ENCODE data around the gene TCEA3.
A peak's percentile ranks its signal among the peaks of the same experiment; 100 is the strongest.
"Not testable (repeated sequence)": the region's sequence is repeated elsewhere in the genome, so short reads cannot be mapped to it uniquely, and the experiment has no call there.

TCEA3 gene

DNA sequence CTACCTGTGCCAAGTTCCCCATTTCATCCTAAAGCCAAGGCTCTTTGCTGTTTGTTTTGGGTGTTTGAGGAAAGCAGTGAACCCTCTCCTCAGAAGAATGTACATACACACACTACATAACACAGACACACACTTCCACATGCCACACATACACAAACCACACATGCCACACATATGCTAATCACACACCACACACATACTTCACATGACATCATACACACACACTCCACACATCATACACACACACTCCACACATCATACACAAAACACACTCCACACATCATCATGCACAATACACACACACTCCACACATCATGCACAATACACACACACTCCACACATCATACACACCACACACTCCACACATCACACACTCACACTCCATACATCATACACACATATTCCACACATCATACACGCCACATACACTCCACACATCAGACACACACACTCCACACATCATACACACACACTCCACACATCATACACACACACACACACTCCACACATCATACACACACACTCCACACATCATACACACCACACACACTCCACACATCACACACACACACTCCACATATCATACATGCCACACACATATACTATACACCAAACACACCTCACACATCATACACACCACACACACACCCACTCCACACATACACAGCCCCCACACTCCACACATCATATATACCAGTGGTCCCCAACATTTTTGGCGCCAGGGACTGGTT, 32.3 kb downstream of the TCEA3 start:
- DNase-seq (ENCODE audit: low spot score), result no peak

DNA sequence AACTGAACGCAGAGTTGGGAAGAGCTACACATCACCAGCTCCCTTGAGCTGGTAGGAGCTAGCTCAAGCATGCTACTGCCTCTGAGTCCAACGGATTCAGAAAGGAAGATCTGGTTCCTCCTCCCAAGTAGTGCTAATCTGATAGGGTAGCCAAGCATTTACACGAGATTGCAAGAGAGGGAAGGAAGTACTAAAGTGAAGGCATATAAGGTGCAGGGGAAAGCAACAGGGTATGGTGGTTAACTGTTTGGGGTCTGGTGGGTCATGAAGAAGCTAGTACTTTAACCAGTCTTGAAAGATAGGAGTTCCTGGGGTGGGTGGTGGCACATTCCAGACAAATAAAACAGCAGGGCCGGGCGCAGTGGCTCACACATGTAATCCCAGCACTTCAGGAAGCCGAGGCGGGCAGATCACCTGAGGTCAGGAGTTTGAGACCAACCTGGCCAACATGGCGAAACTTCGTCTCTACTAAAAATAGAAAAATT, 34.7 kb downstream of the TCEA3 start:
- DNase-seq (ENCODE audit: low spot score), result no peak

DNA sequence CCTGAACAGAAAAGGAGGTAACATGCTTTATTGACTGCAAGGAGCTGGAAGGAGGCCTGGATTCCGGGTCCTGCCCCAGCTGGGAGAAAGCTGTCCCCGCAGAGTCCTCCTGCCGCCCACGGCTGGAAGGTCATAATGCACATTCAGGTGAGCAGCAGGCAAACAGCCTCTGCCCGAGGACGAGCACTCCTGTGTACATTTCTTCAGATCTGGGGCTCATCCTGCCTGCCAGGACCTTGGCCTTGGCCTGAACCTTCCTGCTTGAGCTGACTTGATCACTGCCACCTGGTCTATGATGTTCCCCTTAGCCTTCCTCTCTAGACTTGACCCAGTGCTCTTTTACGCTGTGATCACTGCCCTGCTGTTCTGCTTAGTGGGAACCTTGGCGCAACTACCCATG, 37.1 kb downstream of the TCEA3 start:
- no peak for DNase-seq (ENCODE audit: low spot score)

DNA sequence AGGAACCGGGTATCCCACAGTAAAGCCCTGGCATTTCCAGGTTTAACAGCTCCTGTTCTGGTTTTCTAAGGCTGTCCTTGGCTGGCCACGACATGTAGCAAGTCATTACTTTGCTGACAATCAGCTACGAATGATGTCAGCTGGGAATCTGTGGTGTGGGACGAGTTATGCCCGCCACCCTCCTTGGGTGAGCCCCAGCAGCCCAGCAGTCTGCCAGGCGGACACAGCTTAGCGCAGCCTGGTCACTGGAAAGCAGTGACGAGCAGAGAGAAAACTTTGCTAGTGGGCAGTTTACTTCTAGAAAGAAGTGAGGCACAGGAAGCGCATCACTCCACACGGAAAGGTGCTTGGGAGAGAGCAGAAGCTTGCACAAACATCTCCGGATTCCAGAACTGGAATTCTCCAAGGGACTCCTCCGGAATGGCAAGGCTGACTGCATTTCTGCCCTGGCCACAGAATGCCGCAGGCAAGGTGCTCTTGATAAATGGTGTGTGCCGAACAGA, 39.4 kb downstream of the TCEA3 start:
- no peak for DNase-seq (ENCODE audit: low spot score)

DNA sequence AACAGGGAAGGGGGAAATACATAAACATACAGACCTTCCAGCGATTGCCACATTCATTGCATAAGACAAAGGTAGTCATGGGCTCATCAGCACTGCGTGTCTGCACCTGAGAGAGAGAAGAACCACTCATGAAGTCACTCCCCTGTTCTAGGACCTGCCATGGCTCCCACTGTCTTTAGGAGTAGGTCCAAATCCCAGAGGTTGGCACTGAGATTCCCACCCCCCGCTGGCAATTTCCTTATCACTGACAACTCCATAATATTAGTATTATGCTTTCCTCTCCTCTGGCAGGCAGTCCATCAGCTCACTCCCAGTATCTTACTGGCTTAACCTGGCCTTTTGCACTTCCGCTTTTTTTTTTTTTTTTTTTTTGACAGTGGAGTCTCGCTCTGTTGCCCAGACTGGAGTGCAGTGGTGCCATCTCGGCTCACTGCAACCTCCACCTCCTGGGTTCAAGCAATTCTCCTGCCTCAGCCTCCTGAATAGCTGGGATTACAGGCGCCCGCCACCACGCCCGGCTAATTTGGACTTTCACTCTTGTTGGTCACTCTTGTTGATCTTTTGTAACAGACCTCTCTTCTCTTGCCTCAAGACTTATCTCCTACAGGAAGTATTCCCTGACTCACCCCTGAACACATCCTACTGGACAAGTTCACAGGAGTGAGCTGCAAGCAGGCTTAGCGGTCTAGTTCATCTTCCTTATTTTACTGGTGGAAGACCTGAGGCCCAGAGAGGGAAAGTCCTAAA, 40.1 kb downstream of the TCEA3 start:
- no peak for DNase-seq (ENCODE audit: low spot score)

DNA sequence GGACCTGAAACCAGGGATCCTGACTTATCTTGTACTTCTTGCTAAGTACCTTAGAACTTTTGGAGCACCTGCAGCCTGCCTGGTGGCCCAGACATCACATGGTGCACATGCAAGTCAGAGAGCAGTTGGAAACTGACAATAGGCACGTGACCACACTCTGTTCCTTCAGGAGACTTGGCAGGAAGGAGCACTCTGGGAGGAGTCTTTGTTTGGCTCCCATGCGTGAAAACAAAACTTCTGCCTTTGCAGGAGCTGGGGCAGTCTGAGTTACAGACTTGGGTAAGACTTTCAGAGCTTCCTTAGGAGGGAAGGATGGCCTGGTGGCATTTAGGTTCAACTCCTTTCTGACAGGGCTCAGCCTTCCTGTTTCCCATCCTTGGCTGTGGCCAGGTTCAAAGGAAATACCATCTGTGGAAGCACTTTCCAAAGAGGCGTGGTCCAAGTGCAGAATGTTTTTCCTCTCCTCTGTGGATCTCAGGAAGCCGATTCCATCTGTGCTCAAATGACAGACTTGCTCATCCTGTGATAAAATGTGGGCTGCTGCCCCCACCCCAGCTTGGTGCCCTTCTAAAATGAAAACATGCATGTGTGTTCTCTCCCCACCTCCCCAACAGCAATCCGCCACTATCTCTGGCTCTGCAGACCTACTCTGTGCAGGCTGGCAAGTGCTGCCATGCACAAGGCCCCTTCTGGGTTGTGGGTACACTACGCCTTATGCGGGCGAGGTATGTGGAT, 40.8 kb downstream of the TCEA3 start:
- no peak for DNase-seq (ENCODE audit: low spot score)

DNA sequence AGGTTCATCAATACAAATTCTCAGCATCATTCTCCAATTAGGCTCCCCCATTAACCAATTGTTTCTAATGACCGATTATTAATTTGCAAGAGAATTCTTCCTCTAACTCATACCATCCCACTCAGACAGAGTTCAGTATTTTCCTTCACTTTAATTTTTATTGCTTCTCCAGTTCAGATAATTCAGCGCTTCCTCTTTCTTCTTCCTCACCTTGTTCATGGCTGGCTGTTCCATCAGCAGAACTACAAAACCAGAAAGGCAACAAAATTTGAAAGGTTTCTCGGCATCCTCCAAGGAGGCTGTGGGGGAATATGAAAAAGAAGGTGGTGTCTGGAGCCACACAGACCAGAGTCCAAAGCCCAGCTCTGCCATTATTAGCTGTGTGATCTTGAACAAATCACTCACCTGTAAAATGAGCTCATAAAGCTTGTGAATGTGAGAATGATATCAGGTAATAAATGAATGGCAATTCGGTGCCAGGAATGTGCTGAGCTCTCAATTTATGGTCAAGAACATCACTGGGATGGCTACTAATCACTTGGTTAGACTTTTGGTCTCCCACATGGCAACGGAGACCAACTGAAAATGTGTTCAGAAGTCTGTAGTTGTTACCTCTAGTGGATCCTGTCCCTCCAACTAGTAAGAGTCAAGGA, 43.2 kb downstream of the TCEA3 start:
- no peak for DNase-seq (ENCODE audit: low spot score)

DNA sequence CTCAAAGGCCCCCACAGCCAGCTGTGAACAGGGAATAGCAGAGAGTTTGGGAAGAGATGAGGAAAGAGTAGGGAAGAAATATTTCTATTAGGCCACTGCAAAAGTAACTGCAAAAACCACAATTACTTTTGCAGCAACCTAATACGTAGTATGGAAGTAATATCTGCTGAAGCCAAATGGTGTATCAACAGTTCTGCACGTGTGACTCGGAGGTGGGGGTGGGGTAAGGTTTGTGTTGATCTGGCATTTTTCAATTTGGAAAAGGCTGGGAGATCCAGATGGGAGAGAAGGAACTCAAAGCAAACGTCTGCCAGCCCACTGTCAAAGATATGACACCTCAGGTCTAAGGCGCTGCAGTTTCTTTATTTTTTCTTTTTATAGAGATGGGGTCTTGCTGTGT, 43.8 kb downstream of the TCEA3 start:
- no peak for DNase-seq (ENCODE audit: low spot score)

DNA sequence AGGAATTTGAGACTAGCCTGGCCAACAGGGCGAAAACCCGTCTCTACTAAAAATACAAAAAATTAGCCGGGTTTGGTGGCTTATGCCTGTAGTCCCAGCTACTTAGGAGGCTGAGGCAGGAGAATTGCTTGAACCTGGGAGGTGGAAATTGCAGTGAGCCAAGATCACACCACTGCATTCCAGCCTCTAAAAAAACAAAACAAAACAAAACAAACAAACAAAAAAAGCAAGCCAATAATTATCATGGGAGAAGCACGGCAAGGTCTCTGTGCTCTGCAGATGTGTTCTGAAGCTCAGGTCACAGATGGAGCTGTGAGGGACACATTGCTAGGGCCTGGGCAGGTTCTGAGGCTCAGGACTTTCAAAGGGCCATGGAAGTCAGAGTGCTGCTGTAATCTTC, 44.3 kb downstream of the TCEA3 start:
- not testable (repeated sequence) for DNase-seq (ENCODE audit: low spot score)

DNA sequence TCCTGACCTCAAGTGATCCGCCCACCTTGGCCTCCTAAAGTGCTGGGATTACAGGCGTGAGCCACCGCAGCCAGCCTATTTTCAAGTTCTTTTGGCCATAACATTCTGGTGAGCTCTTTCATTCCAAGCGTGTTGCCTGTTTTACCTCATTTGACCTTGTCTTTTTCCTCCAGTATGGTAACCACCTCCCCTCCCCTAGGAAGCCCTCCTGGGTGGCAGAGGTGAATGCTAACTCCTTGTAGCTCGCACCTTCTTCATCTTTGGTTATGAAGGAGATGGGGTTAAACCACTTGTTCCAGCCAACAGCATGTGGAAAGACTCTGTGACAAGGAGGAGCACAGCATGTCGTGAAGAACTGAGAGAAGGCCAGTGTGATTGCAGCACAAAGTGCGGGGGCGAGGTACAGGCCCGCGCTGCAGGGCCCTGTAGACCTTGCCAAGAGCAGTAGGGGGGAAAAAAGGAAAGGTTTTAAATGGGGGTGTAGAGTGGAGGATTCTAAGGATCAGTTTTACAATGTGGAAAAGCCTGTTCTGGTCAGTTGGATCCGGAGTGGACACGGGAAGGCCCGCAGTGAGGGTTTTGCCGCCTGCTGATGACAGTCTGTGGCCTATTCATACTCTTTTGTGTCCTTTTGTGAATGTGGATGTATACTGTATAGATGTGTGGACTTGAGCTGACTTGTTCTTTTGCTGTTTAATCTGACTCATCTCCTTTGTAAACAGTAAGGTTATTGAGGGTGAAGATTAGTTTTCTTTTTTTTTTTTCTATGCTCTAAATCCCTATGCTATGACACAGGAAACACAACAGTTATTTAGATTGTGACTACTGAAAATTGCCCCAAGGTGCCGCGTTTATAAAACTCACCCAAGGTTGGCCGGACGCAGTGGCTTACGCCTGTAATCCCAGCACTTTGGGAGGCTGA, 47.4 kb downstream of the TCEA3 start:
- no peak for DNase-seq (ENCODE audit: low spot score)

DNA sequence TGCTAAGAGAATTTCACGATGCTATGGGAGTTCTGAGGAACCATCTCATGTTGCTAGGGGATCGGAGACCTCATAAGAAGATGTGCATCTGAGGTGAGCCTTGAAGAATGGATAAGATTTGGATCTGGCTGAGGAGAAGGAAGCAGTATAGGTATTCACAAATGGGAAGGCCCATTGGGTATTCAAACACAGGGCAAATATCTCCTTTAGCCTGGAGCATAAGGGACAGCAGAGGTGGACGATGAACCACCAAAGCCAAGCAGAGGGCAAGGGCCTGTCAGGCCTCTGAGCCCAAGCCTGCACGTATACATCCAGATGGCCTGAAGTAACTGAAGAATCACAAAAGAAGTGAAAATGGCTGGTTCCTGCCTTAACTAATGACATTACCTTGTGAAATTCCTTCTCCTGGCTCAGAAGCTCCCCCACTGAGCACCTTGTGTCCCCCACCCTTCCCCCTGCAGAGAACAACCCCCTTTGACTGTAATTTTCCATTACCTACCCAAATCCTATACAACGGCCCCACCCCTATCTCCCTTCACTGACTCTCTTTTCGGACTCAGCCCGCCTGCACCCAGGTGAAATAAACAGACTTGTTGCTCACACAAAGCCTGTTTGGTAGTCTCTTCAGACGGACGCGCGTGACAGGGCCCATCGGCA, 50.3 kb downstream of the TCEA3 start:
- DNase-seq (ENCODE audit: low spot score), result not testable (repeated sequence)

DNA sequence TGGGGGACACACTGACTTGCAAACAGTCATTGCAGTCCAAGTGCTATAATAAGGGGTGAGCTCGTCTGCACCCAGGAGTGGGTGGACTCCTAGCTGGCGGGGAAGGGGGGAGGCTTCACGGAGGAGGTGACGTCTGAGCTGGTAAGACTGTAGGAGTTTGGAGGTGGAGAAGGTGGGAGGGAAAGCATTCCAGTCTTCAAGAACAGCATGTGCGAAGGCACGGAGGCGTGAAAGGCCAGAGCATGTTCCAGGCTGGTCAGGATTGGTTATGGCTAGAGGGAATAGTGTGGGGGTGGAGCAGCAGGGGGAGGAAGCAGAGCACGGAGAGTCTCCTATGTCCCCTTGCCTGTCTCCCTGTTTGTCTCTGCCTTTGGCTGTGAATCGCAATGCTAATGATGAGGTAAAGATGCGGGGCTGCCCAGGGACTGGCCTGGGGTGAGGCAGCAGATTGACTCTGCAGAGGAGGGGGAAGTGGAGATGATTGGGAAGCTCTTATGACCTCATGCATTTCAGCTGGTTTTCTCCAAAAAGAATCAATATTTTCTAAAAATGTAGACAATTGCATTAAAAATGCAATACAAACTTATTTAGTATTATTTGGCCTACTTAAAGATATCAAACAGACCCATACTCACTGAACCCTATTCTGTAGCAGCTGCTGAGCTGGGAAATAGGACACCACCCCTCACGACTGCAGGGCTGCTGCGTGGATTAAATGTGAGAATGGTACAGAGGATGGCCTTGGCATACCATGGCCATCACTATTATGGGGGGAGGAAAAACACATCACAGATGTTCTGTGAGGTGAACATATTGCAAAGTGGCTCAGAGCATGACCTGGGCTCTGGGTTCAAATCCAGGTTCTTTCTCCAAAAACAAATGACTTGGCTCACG, 52.3 kb downstream of the TCEA3 start:
- DNase-seq (ENCODE audit: low spot score), result no peak

DNA sequence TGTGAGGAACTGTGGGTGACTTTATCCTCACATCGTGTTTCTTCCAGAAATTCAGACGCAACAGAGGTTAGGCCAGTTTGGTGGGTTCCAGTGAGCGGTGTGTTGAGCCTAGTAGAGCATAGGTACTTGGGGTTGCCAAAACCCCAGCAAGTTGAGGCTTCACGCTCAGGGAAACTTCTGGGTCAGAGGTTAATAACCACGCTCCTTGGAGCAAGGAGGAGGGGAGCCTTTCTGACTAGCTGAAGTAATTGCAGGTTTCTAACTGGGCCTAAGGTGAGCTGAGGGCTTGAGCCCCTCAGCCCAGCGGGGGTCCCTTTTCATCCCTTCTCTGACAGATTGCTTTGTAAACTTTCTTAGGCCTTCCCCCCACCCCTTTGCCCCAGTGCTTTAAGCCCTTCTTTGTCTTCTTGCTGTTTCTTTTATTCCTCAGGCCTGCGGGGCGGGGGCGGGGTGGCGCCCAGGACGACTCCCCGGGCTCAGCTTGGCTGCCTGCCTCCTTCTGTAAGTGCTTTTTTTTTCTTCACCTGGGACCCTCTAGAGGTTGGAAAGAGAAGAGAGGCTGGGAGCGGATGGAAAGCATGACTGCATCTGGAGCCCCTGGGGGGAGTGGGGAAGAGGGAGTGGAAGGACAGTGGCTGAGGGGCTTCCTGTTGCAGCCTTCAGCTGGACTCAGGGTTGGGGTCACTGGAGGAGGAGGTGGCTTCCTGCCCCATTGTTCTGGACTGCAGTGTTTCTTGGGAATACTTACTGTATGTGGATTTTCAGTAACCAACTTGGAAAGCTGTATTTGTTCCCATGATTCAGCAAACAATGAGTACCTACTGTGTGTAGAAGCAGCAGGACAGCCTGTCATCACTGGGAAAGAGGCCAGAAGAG, 53.6 kb downstream of the TCEA3 start:
- DNase-seq (ENCODE audit: low spot score), result no peak

DNA sequence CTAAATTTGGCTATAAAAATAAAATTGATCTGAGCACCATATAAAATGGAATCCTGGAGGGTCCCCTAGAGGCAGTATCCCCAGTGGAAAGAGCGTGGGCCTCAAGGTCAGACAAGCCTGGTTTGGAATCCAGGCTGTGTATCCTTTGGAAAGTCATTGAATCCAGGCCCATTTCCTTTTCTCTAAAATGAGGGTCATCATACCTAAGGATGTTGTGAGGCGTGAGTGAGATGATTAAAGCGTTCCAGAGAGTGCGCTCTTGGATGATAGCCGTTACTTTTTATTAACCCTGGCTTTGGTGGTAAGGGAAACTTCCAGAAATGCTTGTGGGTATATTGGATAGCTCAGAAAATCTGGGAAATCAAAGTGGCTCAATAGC, 54.2 kb downstream of the TCEA3 start:
- DNase-seq (ENCODE audit: low spot score), result no peak

DNA sequence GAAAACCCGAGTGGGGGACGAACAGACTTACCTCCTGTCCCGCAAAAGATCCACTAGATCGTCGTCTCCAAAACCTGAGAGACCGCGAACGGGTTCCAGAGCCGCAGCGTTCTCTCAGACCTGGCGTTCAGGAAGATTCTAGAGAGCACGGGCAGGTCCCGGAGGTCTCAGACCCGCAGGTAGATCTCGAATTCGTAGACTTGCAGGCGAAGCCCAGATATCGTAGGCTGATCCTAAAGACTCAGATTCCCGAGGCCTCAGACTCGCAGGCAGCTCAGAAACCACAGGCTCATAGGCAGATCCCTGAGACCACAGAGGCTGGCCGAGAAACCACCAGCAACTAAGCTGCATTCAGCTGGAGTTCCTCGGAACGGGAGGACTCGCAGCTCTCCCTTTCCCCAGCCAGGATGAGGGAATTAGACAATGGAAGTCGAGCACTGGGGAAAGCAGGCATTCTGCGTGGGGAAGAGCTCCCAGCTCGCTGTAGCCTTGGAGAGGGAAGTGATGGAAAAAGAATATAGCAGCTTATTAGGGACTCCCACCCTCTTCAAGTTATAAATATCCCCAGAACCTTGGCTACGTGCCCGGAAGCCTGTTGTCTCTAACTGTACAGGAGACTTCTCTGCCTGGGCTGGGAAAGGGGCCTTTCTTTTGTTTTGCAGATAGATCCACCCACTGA, 55.1 kb downstream of the TCEA3 start, which contains the start of gene ZNF436:
Gene ZNF436 (minus strand): TSS at position 502 of the 679 bp plus-strand sequence. CDS start 1,831 bp downstream, outside the sequence.
- DNase-seq (ENCODE audit: low spot score), result peak; percentile 16

DNA sequence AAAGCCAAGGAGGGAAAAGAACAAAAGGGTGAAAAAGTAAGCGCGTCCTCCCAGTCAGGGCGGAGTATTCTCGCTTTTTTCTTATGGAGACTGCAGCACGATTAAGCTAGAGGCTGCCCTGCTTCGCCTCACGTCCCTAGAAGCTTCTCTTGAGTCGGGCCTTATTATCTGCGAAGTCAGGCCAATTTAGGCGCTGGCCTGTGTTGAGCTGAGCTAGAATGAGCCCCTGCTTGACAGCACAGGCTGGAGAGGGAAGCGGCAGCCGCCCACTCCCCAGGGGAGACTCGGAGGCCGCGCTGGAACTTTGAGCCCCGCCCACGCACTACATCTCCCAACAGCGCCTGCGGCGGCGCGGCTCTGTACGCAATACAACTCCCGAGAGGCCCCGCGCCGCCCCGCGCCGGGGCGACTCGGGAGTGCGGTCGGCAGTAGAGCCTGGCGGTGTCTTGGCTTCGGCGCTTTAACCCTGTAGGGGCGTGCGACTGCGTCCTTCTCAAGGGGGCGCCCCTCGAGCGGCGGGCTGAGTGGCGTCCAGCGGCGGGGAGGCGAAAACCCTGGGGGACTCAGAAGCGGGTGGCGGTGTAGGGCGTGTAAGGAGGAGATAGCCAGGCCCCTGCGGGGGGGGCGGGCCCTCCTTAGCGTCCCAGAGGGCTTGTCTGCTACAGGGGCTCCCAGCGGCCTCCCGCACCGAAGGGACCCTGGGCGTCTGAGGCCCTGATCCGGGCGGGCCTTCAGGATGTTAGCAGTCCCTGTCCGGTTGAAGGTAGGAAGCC, 55.8 kb downstream of the TCEA3 start:
- peak; percentile 82 for DNase-seq (ENCODE audit: low spot score)

Measured in CD4-positive, alpha-beta T cell treated with Interleukin-2 at 100 ng/mL for 4 hours (primary cell).